Stimulated activated effector memory CD8-positive, alpha-beta T cell treated with anti-CD3 and anti-CD28 coated beads, Interleukin-12 subunit alpha, Interleukin-12 subunit beta, amount 100 ng/mL, for 72 hours (primary cell): ENCODE measurements around the gene HOXC6.
A peak's percentile ranks its signal among the peaks of the same experiment; 100 is the strongest.

Experiments
- ATAC-seq: fragments of 150-1000 bp; cut with Tn5 transposase; 2 replicates; pipeline ENCODE4 v1.10.0; 2021
- DNase-seq, 2 donors: peaks; one replicate each; pipeline ENCODE4 v3.0.0; 2021 to 2022; ENCODE audit warnings: low spot score in 2 of 2
- H3K27ac Mint-ChIP-seq: one replicate; pipeline ENCODE4 v1.8.0; 2022; ENCODE audit warnings: mild to moderate bottlenecking, mixed read lengths
- H3K36me3 Mint-ChIP-seq: one replicate; pipeline ENCODE4 v1.8.0; 2022; ENCODE audit warnings: mild to moderate bottlenecking, mixed read lengths
- H3K4me1 Mint-ChIP-seq: one replicate; pipeline ENCODE4 v1.8.0; 2022; ENCODE audit warnings: mixed read lengths
- H3K4me3 Mint-ChIP-seq: one replicate; pipeline ENCODE4 v1.8.0; 2022; ENCODE audit warnings: mild to moderate bottlenecking, mixed read lengths
- H3K9me3 Mint-ChIP-seq: one replicate; pipeline ENCODE4 v1.8.0; 2022; ENCODE audit warnings: mixed read lengths

Gene HOXC6

GRCh38 chr12:54024581-54025305, 3.5 kb upstream of the HOXC6 start:
- Mint-ChIP-seq H3K36me3 (peaks cover 6% of the 10 kb centered on the region), H3K9me3 (no peaks in the 10 kb centered on the region), H3K27ac (no peak overlapping the region), H3K4me3 (no peak overlapping the region), H3K4me1 (peaks cover 22% of the 10 kb centered on the region)
- DNase-seq (no peak), ATAC-seq (no peak)

GRCh38 chr12:54025499-54026405, 2.5 kb upstream of the HOXC6 start:
- Mint-ChIP-seq H3K9me3 (no peaks in the 10 kb centered on the region), H3K4me1 (peaks cover 17% of the 10 kb centered on the region), H3K4me3 (no peak overlapping the region), H3K36me3 (peaks cover 6% of the 10 kb centered on the region), H3K27ac (no peak overlapping the region)
- DNase-seq, result no peak
- no peak for ATAC-seq

GRCh38 chr12:54026640-54027441, 1.4 kb upstream of the HOXC6 start:
- H3K27ac Mint-ChIP-seq, result no peak overlapping the region
- H3K9me3 Mint-ChIP-seq, result no peaks in the 10 kb centered on the region

GRCh38 chr12:54027442-54027786, 826 bp upstream of the HOXC6 start:
- Mint-ChIP-seq H3K4me3 (no peak overlapping the region), H3K36me3 (peaks cover 6% of the 10 kb centered on the region), H3K4me1 (peaks cover 11% of the 10 kb centered on the region), H3K9me3 (no peaks in the 10 kb centered on the region), H3K27ac (no peak overlapping the region)
- DNase-seq, result no peak
- no peak for ATAC-seq

More at GRCh38 chr12:54026640-54027441, 1.4 kb upstream of the HOXC6 start:
- Mint-ChIP-seq H3K4me1 (peaks cover 11% of the 10 kb centered on the region), H3K4me3 (no peak overlapping the region), H3K36me3 (peaks cover 6% of the 10 kb centered on the region)
- ATAC-seq (no peak), DNase-seq (no peak)

GRCh38 chr12:54029529-54030441, 1.5 kb downstream of the HOXC6 start:
- Mint-ChIP-seq H3K4me3 (no peak overlapping the region), H3K4me1 (peaks cover 23% of the 10 kb centered on the region), H3K27ac (no peak overlapping the region), H3K9me3 (no peaks in the 10 kb centered on the region), H3K36me3 (peaks cover 6% of the 10 kb centered on the region)
- ATAC-seq (no peak), DNase-seq (no peak)

GRCh38 chr12:54030442-54030801, 2.2 kb downstream of the HOXC6 start:
- ATAC-seq, result no peak
- DNase-seq, result no peak
- no peak overlapping the region for H3K4me3 Mint-ChIP-seq

GRCh38 chr12:54030889-54031471, 2.7 kb downstream of the HOXC6 start:
- no peaks in the 10 kb centered on the region for H3K9me3 Mint-ChIP-seq
- peaks cover 6% of the 10 kb centered on the region for H3K36me3 Mint-ChIP-seq
- no peak overlapping the region for H3K4me3 Mint-ChIP-seq
- no peak overlapping the region for H3K27ac Mint-ChIP-seq
- ATAC-seq, result no peak
- peaks cover 24% of the 10 kb centered on the region for H3K4me1 Mint-ChIP-seq
- DNase-seq, result no peak

More at GRCh38 chr12:54030442-54030801, 2.2 kb downstream of the HOXC6 start:
- Mint-ChIP-seq H3K9me3 (no peaks in the 10 kb centered on the region), H3K4me1 (peaks cover 27% of the 10 kb centered on the region), H3K36me3 (peaks cover 6% of the 10 kb centered on the region), H3K27ac (no peak overlapping the region)

GRCh38 chr12:54031480-54031879, 3.2 kb downstream of the HOXC6 start:
- Mint-ChIP-seq H3K4me1 (peaks cover 22% of the 10 kb centered on the region), H3K27ac (no peak overlapping the region), H3K4me3 (no peak overlapping the region), H3K9me3 (no peaks in the 10 kb centered on the region), H3K36me3 (peaks cover 6% of the 10 kb centered on the region)
- ATAC-seq (no peak), DNase-seq (no peak)

GRCh38 chr12:54032086-54032619, 3.9 kb downstream of the HOXC6 start:
- Mint-ChIP-seq H3K9me3 (no peaks in the 10 kb centered on the region), H3K36me3 (peaks cover 2% of the 10 kb centered on the region), H3K27ac (no peak overlapping the region), H3K4me1 (peaks cover 18% of the 10 kb centered on the region), H3K4me3 (peak overlapping the region; percentile 71)
- no peak for DNase-seq
- no peak for ATAC-seq

- ATAC-seq, result peak; percentile 29
- Mint-ChIP-seq H3K27ac (no peak within 1 kb of the TSS), H3K9me3 (no peaks in the 10 kb centered on the region), H3K4me3 (peak within 1 kb of the TSS; percentile 71), H3K36me3 (no peaks in the 10 kb centered on the region), H3K4me1 (peaks cover 16% of the 10 kb centered on the region)
- DNase-seq, result peak; percentile 55 to 83
Measured at GRCh38 chr12:54032627-54033100, 4.4 kb downstream of the HOXC6 start, which contains the start of gene HOXC5. TSS of gene HOXC5 (plus strand) at chr12:54033050. CDS start at chr12:54033123, 73 bp downstream.

GRCh38 chr12:54033106-54033979, 5.1 kb downstream of the HOXC6 start:
- ATAC-seq (peak; percentile 50), DNase-seq (peak in 1 of 2 donors; percentile 69)
- no peaks in the 10 kb centered on the region for H3K9me3 Mint-ChIP-seq
- H3K36me3 Mint-ChIP-seq, result no peaks in the 10 kb centered on the region
- H3K4me3 Mint-ChIP-seq, result peak overlapping the region; percentile 71
- H3K27ac Mint-ChIP-seq, result no peak overlapping the region
- peaks cover 16% of the 10 kb centered on the region for H3K4me1 Mint-ChIP-seq

GRCh38 chr12:54033980-54034784, 5.9 kb downstream of the HOXC6 start:
- H3K27ac Mint-ChIP-seq, result no peak overlapping the region
- no peak for ATAC-seq

More at GRCh38 chr12:54033980-54034784, 5.9 kb downstream of the HOXC6 start:
- Mint-ChIP-seq H3K9me3 (no peaks in the 10 kb centered on the region), H3K4me3 (peak overlapping the region; percentile 71), H3K36me3 (no peaks in the 10 kb centered on the region), H3K4me1 (peaks cover 16% of the 10 kb centered on the region)
- no peak for DNase-seq
